CD4-positive, alpha-beta T cell treated with Interleukin-12 subunit alpha and Interleukin-12 subunit beta, for 1 hour (primary cell): ENCODE data around the gene ALX4.

Experiments
- DNase-seq: peaks from one replicate; pipeline ENCODE4 v3.0.0-alpha.2; 2020

The ALX4 gene

GRCh38 chr11:44334356-44335004 lies 24.5 kb upstream of the ALX4 start:
- no peak for DNase-seq

GRCh38 chr11:44333271-44334218 lies 23.6 kb upstream of the ALX4 start:
- DNase-seq: no peak

- DNase-seq: no peak
These were observed 22.7 kb upstream of the ALX4 start for GRCh38 chr11:44332665-44333064.

GRCh38 chr11:44329472-44330230 lies 19.7 kb upstream of the ALX4 start:
- DNase-seq: no peak

GRCh38 chr11:44328138-44328660 lies 18.3 kb upstream of the ALX4 start:
- no peak for DNase-seq

- no peak for DNase-seq
These were observed 17.8 kb upstream of the ALX4 start for GRCh38 chr11:44327730-44328129.

GRCh38 chr11:44326615-44327475 lies 16.9 kb upstream of the ALX4 start:
- no peak for DNase-seq

GRCh38 chr11:44325698-44326097 lies 15.8 kb upstream of the ALX4 start:
- no peak for DNase-seq

- no peak for DNase-seq
These were observed 15.0 kb upstream of the ALX4 start for GRCh38 chr11:44324749-44325525.

- DNase-seq: no peak
These were observed 14.3 kb upstream of the ALX4 start for GRCh38 chr11:44324222-44324621.

- no peak for DNase-seq
These were observed 12.3 kb upstream of the ALX4 start for GRCh38 chr11:44322243-44322642.

- DNase-seq: no peak
These were observed 11.1 kb upstream of the ALX4 start for GRCh38 chr11:44321059-44321458.

GRCh38 chr11:44320289-44320973 lies 10.5 kb upstream of the ALX4 start:
- no peak for DNase-seq

- no peak for DNase-seq
These were observed 9.8 kb upstream of the ALX4 start for GRCh38 chr11:44319552-44320288.

- DNase-seq: no peak
These were observed 9.2 kb upstream of the ALX4 start for GRCh38 chr11:44319170-44319551.

GRCh38 chr11:44318369-44318768 lies 8.4 kb upstream of the ALX4 start:
- DNase-seq: no peak

GRCh38 chr11:44316659-44317240 lies 6.8 kb upstream of the ALX4 start:
- DNase-seq: no peak

GRCh38 chr11:44315947-44316658 lies 6.2 kb upstream of the ALX4 start:
- no peak for DNase-seq

- DNase-seq: no peak
These were observed 4.8 kb upstream of the ALX4 start for GRCh38 chr11:44314733-44315132.
